HepG2 (cell line): ENCODE measurements around the gene ARMH1. TPM values are rescaled to one million over a fixed set of nuclear protein-coding genes. Genes with fewer than 3 reads are reported as not detected.
A peak's percentile ranks its signal among the peaks of the same experiment; 100 is the strongest.

Experiments
- BATF2 ChIP-seq: sonication (generic); formaldehyde crosslinking; IDR thresholded peaks from 2 replicates; pipeline ENCODE4 v1.8.0; 2022; ENCODE audit warnings: mild to moderate bottlenecking, missing genetic modification reagents, moderate library complexity
- CENPX ChIP-seq: sonication (generic); formaldehyde crosslinking; IDR thresholded peaks from 2 replicates; pipeline ENCODE4 v1.9.0; 2021; ENCODE audit warnings: mild to moderate bottlenecking, missing genetic modification reagents, moderate library complexity
- HDAC1 ChIP-seq: sonication (generic); formaldehyde crosslinking; IDR thresholded peaks from 2 replicates; pipeline ENCODE4 v1.5.1; 2020; ENCODE audit warnings: mild to moderate bottlenecking, missing genetic modification reagents
- HOXA3 ChIP-seq: sonication (generic); formaldehyde crosslinking; IDR thresholded peaks from 2 replicates; pipeline ENCODE4 v1.5.0; 2020; ENCODE audit warnings: missing genetic modification reagents
- HOXA5 ChIP-seq: sonication (generic); formaldehyde crosslinking; IDR thresholded peaks from 2 replicates; pipeline ENCODE4 v1.4.0; 2020; ENCODE audit warnings: missing genetic modification reagents
- IKZF4 ChIP-seq: sonication (generic); formaldehyde crosslinking; IDR thresholded peaks from 2 replicates; pipeline ENCODE4 v1.5.1; 2020; ENCODE audit warnings: borderline replicate concordance, mild to moderate bottlenecking, low read depth, missing genetic modification reagents; ENCODE audit errors: not compliant biosample characterization
- ISL2 ChIP-seq: sonication (generic); formaldehyde crosslinking; IDR thresholded peaks from 2 replicates; pipeline ENCODE4 v1.5.0; 2020; ENCODE audit warnings: missing genetic modification reagents
- LRRFIP1 ChIP-seq: sonication (generic); formaldehyde crosslinking; conservative IDR thresholded peaks from 2 replicates; pipeline ENCODE4 v1.4.0; 2020; ENCODE audit warnings: missing genetic modification reagents
- MTA1 ChIP-seq: sonication (generic); formaldehyde crosslinking; IDR thresholded peaks from 2 replicates; pipeline ENCODE4 v1.4.0; 2020; ENCODE audit warnings: missing genetic modification reagents, mild to moderate bottlenecking, borderline replicate concordance
- NRL ChIP-seq: sonication (generic); formaldehyde crosslinking; IDR thresholded peaks from 2 replicates; pipeline ENCODE4 v1.5.0; 2020; ENCODE audit warnings: missing genetic modification reagents, mild to moderate bottlenecking, moderate library complexity, borderline replicate concordance
- SIX4 ChIP-seq: sonication (generic); formaldehyde crosslinking; IDR thresholded peaks from 2 replicates; pipeline ENCODE4 v1.4.0; 2020; ENCODE audit warnings: missing genetic modification reagents
- SMYD3 ChIP-seq: sonication (generic); formaldehyde crosslinking; IDR thresholded peaks from 2 replicates; pipeline ENCODE4 v1.8.1; 2023; ENCODE audit warnings: mild to moderate bottlenecking, missing genetic modification reagents
- TCF7 ChIP-seq: sonication (generic); IDR thresholded peaks from 2 replicates; pipeline ENCODE4 v1.6.1; 2016; ENCODE audit warnings: antibody characterized with exemption, low read depth
- TFDP1 ChIP-seq: IDR thresholded peaks from 2 replicates; pipeline ENCODE4 v1.6.1; 2016; ENCODE audit warnings: missing compliant biosample characterization, missing genetic modification reagents, borderline replicate concordance
- YY1 ChIP-seq: IDR thresholded peaks from 2 replicates; pipeline ENCODE4 v1.6.1; 2011; ENCODE audit warnings: low read length, low read depth, moderate library complexity, mild to moderate bottlenecking; ENCODE audit not compliant: insufficient read depth, insufficient replicate concordance
- ZNF253 ChIP-seq: sonication (generic); formaldehyde crosslinking; IDR thresholded peaks from 2 replicates; pipeline ENCODE4 v1.8.0; 2022; ENCODE audit warnings: mild to moderate bottlenecking, missing genetic modification reagents, borderline replicate concordance
- ZNF597 ChIP-seq: sonication (generic); formaldehyde crosslinking; IDR thresholded peaks from 2 replicates; pipeline ENCODE4 v1.5.0; 2020; ENCODE audit warnings: missing genetic modification reagents
- ZNF614 ChIP-seq: IDR thresholded peaks from 2 replicates; pipeline ENCODE4 v1.6.1; 2018; ENCODE audit warnings: missing biosample characterization, missing genetic modification reagents, inconsistent platforms, borderline replicate concordance
- ZNF644 ChIP-seq: IDR thresholded peaks from 2 replicates; pipeline ENCODE4 v1.6.1; 2016; ENCODE audit warnings: low read depth
- ZNF710 ChIP-seq: sonication (generic); formaldehyde crosslinking; IDR thresholded peaks from 2 replicates; pipeline ENCODE4 v1.5.0; 2020; ENCODE audit warnings: mild to moderate bottlenecking, missing genetic modification reagents, borderline replicate concordance
- ZNF737 ChIP-seq: sonication (generic); formaldehyde crosslinking; IDR thresholded peaks from 2 replicates; pipeline ENCODE4 v1.5.0; 2020; ENCODE audit warnings: missing genetic modification reagents, mild to moderate bottlenecking, borderline replicate concordance
- ZNF878 ChIP-seq: sonication (generic); formaldehyde crosslinking; IDR thresholded peaks from 2 replicates; pipeline ENCODE4 v1.8.1; 2023; ENCODE audit warnings: mild to moderate bottlenecking, missing genetic modification reagents, moderate library complexity
- polyA plus RNA-seq, 8 experiments: library from polyadenylated mRNA; depleted of rRNA in 3 of 8; stranded (reverse) in 7 of 8; unstranded in 1 of 8; fragments of >200 nt; fragmentation: Illumina TruSeq in 4 of 8; extraction: Trizol in 4 of 8; gene quantifications; 2 replicates each; pipeline versions ENCODE4 v1.2.1 to v1.2.3, GENCODE V29; 2011 to 2016; ENCODE audit warnings: low read depth in 4 of 8, missing spikeins in 1 of 8, mixed read lengths in 1 of 8; ENCODE audit not compliant: insufficient read depth in 1 of 8
- total RNA-seq, 5 experiments: library from RNA; depleted of rRNA; stranded (reverse); fragments of >200 nt; fragmentation: Illumina TruSeq; extraction: Trizol; gene quantifications; 2 replicates each; pipeline ENCODE4 v1.2.3, GENCODE V29; 2016; ENCODE audit warnings: low read depth in 1 of 5

Gene ARMH1
- total and polyA plus RNA-seq, 2 of the 13 experiments (the other 11 are each of a cell fraction or from before 2014, with no cell fraction given), result 0.69 TPM; not detected in 1

- TF ChIP-seq IKZF4 (no peak), ZNF253 (CRISPR knock-in tag) (no peak), TCF7 (0 out of 2 replicates have a peak, but pooled peaks have one; percentile 4), CENPX (no peak), ZNF614 (CRISPR knock-in tag) (peak; percentile 72), NRL (no peak), HDAC1 (CRISPR knock-in tag) (no peak), ZNF878 (CRISPR knock-in tag) (peak; percentile 68; the same call in 1 of the 2 replicates), HOXA3 (CRISPR knock-in tag) (peak; percentile 38; the same call in 1 of the 2 replicates), TFDP1 (CRISPR knock-in tag) (peak; percentile 90), LRRFIP1 (CRISPR knock-in tag) (no peak), HOXA5 (no peak; the same call in 1 of the 2 replicates), BATF2 (CRISPR knock-in tag) (no peak), ZNF597 (CRISPR knock-in tag) (no peak), ZNF737 (no peak), ZNF710 (CRISPR knock-in tag) (no peak), ISL2 (CRISPR knock-in tag) (0 out of 2 replicates have a peak, but pooled peaks have one; percentile 17), SMYD3 (CRISPR knock-in tag) (no peak; the same call in 1 of the 2 replicates), SIX4 (CRISPR knock-in tag) (peak; percentile 10; the same call in 1 of the 2 replicates), ZNF644 (no peak; the same call in 1 of the 2 replicates), MTA1 (CRISPR knock-in tag) (no peak), YY1 (peak; percentile 18)
These were observed 56.4 kb downstream of the ARMH1 start, which contains the start of gene RNU5D-1 (continued) for GRCh38 chr1:44730741-44731512.
